Measurements from ENCODE around the gene VPS13D. TPM values are rescaled to one million over a fixed set of nuclear protein-coding genes. Genes with fewer than 3 reads are reported as not detected.

VPS13D gene
- total RNA-seq, 2 donors from 2014 or later = 70.1 to 129 TPM

GRCh38 chr1:12525311-12526181, 295.7 kb downstream of the VPS13D start:
- H3K27ac ChIP-seq = no peak overlapping the region
- no peak for TF ChIP-seq CTCF (IDR thresholded peaks at IDR 0.05)
- no peak overlapping the region for H3K4me3 ChIP-seq
- no peaks in the 10 kb centered on the region for H3K36me3 ChIP-seq
- no peaks in the 10 kb centered on the region for H3K27me3 ChIP-seq (replicated peaks; ENCODE audit: insufficient read depth)
- no peak for DNase-seq (ENCODE audit: low spot score)
- peaks cover 6 to 10% of the 10 kb centered on the region in 2 donors for H3K4me1 ChIP-seq (ENCODE audit: control insufficient read depth in 1 of 2, low read depth in 2 of 2)
- no peak for ATAC-seq (ENCODE audit: insufficient number of reproducible peaks, low FRiP score, low read depth)
- no peaks in the 10 kb centered on the region for H3K9me3 ChIP-seq

- Histone ChIP-seq H3K9me3 (no peaks in the 10 kb centered on the region), H3K27me3 (replicated peaks; ENCODE audit: insufficient read depth) (no peaks in the 10 kb centered on the region), H3K4me1 (ENCODE audit: control insufficient read depth in 1 of 2, low read depth in 2 of 2) (peaks cover 6 to 10% of the 10 kb centered on the region in 2 donors), H3K27ac (no peak overlapping the region), H3K4me3 (no peak overlapping the region), H3K36me3 (no peaks in the 10 kb centered on the region)
- no peak for DNase-seq (ENCODE audit: low spot score)
- TF ChIP-seq CTCF (IDR thresholded peaks at IDR 0.05) = no peak
- ATAC-seq (ENCODE audit: insufficient number of reproducible peaks, low FRiP score, low read depth) = no peak
These were observed 297.7 kb downstream of the VPS13D start for GRCh38 chr1:12527564-12527963.

- DNase-seq (ENCODE audit: low spot score) = no peak
- no peak overlapping the region for H3K4me3 ChIP-seq
- no peaks in the 10 kb centered on the region for H3K9me3 ChIP-seq
- no peak for TF ChIP-seq CTCF (IDR thresholded peaks at IDR 0.05)
- ATAC-seq (ENCODE audit: insufficient number of reproducible peaks, low FRiP score, low read depth) = peak; percentile 34
- H3K27me3 ChIP-seq (replicated peaks; ENCODE audit: insufficient read depth) = no peaks in the 10 kb centered on the region
- H3K27ac ChIP-seq = no peak overlapping the region
- H3K36me3 ChIP-seq = no peaks in the 10 kb centered on the region
- H3K4me1 ChIP-seq (ENCODE audit: control insufficient read depth in 1 of 2, low read depth in 2 of 2) = peaks cover 6 to 10% of the 10 kb centered on the region in 2 donors
These were observed 298.4 kb downstream of the VPS13D start for GRCh38 chr1:12528021-12528852.

- Histone ChIP-seq H3K9me3 (no peaks in the 10 kb centered on the region), H3K36me3 (no peaks in the 10 kb centered on the region), H3K27me3 (replicated peaks; ENCODE audit: insufficient read depth) (no peaks in the 10 kb centered on the region), H3K4me1 (ENCODE audit: control insufficient read depth in 1 of 2, low read depth in 2 of 2) (peaks cover 6 to 10% of the 10 kb centered on the region in 2 donors), H3K4me3 (no peak overlapping the region), H3K27ac (no peak overlapping the region)
- DNase-seq (ENCODE audit: low spot score) (no peak), ATAC-seq (ENCODE audit: insufficient number of reproducible peaks, low FRiP score, low read depth) (no peak)
- no peak for TF ChIP-seq CTCF (IDR thresholded peaks at IDR 0.05)
These were observed 299.9 kb downstream of the VPS13D start for GRCh38 chr1:12529640-12530174.

Data from thoracic aorta (tissue), 2 donors.